MCF 10A (cell line): Measurements from ENCODE around the gene CCDC88C. TPM values are rescaled to one million over a fixed set of nuclear protein-coding genes. Genes with fewer than 3 reads are reported as not detected.

Experiments used
- BruUV-seq: library from RNA; stranded (reverse); fragments of 400-500 nt; replicated peaks from 2 replicates; lab custom pipeline; 2021; lab: Mats Ljungman, UMichigan
- CTCF ChIA-PET: fragments of 300-600 bp; sonication (Branson Sonifier 250); formaldehyde crosslinking; extraction: SDS; loops from one replicate; lab custom pipeline; 2021; ENCODE audit warnings: antibody characterized with exemption, inconsistent platforms; lab: Yijun Ruan, JAX
- POLR2A ChIA-PET: fragments of 300-600, 350-650 bp; sonication (Branson Sonifier 250); formaldehyde crosslinking; extraction: SDS; loops from one replicate; lab custom pipeline; 2020; ENCODE audit warnings: antibody characterized with exemption, inconsistent platforms; lab: Yijun Ruan, JAX
- DNase-seq: peaks from one replicate; pipeline ENCODE4 v3.0.0-alpha.2; 2018; ENCODE audit not compliant: unreplicated experiment
- H3K27ac Mint-ChIP-seq: one replicate; pipeline ENCODE4 v1.8.0; 2022; ENCODE audit warnings: mild to moderate bottlenecking, low read depth, mixed read lengths; ENCODE audit not compliant: unreplicated experiment
- H3K27me3 Mint-ChIP-seq: one replicate; pipeline ENCODE4 v1.8.0; 2022; ENCODE audit warnings: mixed read lengths; ENCODE audit not compliant: insufficient read depth, unreplicated experiment
- H3K36me3 Mint-ChIP-seq: one replicate; pipeline ENCODE4 v1.8.0; 2022; ENCODE audit warnings: mild to moderate bottlenecking, moderate library complexity, mixed read lengths; ENCODE audit not compliant: insufficient read depth, unreplicated experiment
- H3K4me1 Mint-ChIP-seq: one replicate; pipeline ENCODE4 v1.8.0; 2022; ENCODE audit warnings: mixed read lengths; ENCODE audit not compliant: insufficient read depth, unreplicated experiment
- H3K4me3 Mint-ChIP-seq: one replicate; pipeline ENCODE4 v1.8.0; 2022; ENCODE audit warnings: mild to moderate bottlenecking, moderate library complexity, mixed read lengths; ENCODE audit not compliant: unreplicated experiment
- H3K9me3 Mint-ChIP-seq: one replicate; pipeline ENCODE4 v1.8.0; 2022; ENCODE audit warnings: mixed read lengths; ENCODE audit not compliant: unreplicated experiment
- intact Hi-C: fragments of 100-400 bp; cut with micrococcal nuclease; formaldehyde crosslinking; loops from 2 replicates; pipeline ENCODE4 v1.14.1; 2022
- total RNA-seq: library from RNA; stranded (reverse); gene quantifications from 2 replicates; pipeline ENCODE4 v1.2.3, GENCODE V29; 2022
- TF ChIP-seq, protein P1 (sequence below): fragments of 200-600 bp; IDR thresholded peaks from one replicate; pipeline ENCODE4 v1.8.0; 2022; ENCODE audit warnings: antibody characterized with exemption, mild to moderate bottlenecking; ENCODE audit not compliant: unreplicated experiment

CCDC88C gene
- total RNA-seq, 1 experiment from 2014 or later: 19.7 TPM

DNA sequence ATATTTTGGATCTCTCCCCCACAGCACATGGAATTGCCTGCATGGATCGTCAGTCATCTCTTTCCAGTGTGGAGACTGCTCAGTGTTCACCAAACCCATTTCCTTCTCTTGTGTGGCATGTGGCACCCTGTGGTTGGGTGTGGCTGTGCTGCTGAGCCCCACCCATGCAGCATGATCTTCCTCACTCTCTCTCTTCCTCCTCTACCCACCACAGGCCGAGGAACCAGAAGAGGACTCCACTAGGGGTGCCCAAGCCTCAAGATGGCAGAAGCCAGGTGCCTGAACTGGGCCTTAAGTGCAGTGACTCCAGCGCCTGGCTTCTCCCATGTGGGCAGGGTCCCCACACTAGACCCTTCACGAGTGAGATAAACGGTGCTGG lies 106.3 kb downstream of the CCDC88C start:
- no peak for DNase-seq
- Mint-ChIP-seq H3K4me1 (peaks cover 3% of the 10 kb centered on the region), H3K36me3 (peaks cover 14% of the 10 kb centered on the region), H3K4me3 (no peak overlapping the region), H3K27ac (no peak overlapping the region), H3K9me3 (no peaks in the 10 kb centered on the region), H3K27me3 (no peaks in the 10 kb centered on the region)
- TF ChIP-seq, protein P1, sequence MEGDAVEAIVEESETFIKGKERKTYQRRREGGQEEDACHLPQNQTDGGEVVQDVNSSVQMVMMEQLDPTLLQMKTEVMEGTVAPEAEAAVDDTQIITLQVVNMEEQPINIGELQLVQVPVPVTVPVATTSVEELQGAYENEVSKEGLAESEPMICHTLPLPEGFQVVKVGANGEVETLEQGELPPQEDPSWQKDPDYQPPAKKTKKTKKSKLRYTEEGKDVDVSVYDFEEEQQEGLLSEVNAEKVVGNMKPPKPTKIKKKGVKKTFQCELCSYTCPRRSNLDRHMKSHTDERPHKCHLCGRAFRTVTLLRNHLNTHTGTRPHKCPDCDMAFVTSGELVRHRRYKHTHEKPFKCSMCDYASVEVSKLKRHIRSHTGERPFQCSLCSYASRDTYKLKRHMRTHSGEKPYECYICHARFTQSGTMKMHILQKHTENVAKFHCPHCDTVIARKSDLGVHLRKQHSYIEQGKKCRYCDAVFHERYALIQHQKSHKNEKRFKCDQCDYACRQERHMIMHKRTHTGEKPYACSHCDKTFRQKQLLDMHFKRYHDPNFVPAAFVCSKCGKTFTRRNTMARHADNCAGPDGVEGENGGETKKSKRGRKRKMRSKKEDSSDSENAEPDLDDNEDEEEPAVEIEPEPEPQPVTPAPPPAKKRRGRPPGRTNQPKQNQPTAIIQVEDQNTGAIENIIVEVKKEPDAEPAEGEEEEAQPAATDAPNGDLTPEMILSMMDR: no peak
- no TSS peak for BruUV-seq
- ChIA-PET POLR2A (no interaction called here), CTCF (no interaction called here)
- intact Hi-C loops: no loop called here

DNA sequence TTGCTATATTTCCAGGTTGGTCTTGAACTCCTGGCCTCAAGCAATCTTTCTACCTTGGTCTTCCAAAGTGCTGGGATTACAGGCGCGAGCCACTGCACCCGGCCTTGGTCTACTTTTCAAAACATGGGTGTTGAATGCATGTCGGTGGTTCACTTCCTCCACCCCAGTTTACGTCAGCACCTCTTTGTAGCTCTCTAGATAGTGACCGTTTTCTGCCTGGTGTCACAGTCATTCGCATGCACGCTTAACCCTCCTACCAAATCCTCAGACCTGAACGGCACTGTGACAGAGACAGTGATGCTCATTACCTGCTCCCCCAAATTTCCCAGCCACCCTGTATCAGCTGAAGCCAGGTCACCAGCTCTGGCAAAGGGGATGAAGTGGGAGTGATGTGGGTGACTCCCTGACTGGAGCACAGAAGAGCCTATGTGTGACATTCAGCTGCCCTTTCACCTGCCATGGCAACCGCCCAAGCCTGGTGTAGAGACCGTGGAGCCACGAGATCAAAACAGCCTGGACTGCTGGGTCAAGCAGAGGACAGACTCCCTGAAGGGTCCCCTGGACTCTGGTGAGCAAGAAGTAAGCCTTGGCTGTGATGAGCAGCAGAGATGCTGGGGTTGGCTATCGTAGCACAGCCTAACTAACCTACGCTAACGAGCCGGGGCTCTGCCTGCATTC lies 106.9 kb downstream of the CCDC88C start:
- no peaks in the 10 kb centered on the region for H3K27me3 Mint-ChIP-seq
- no peak overlapping the region for H3K27ac Mint-ChIP-seq
- intact Hi-C loops: no loop called here
- BruUV-seq: no TSS peak
- TF ChIP-seq, protein P1: no peak
- H3K9me3 Mint-ChIP-seq: no peaks in the 10 kb centered on the region
- peaks cover 14% of the 10 kb centered on the region for H3K36me3 Mint-ChIP-seq
- ChIA-PET CTCF (no interaction called here), POLR2A (no interaction called here)
- H3K4me3 Mint-ChIP-seq: no peak overlapping the region
- no peaks in the 10 kb centered on the region for H3K4me1 Mint-ChIP-seq
- DNase-seq: no peak

DNA sequence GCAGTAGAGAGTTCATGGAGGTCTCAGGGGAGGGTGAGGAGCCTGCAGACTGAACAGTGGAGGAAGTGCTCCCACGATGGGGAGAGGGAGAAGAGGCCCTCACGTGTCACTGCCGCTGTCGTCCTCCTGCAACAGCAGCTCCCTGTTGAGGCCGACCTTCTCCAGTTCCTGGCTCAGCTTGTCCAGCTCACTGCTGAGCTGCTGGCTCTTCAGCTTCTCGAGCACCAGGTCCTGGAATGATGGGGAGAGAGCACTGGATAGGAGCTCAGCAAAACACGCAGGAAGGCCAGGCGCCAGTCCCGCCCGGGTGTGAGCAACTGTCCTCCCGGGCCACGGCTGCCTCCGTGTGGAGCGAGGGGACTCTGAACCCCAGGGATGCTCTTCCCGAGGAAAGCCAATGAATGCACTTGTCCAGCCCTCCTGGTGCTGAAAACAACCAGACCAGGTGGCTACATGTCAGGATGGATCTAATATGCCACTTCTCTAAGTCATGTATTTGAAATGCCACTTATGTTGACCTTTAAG lies 107.8 kb downstream of the CCDC88C start:
- DNase-seq: no peak
- CTCF ChIA-PET: interaction anchor here (0.6 to 1.1 kb wide), 4 partner anchors 13 to 151 kb away, joined by 3 to 12 read pairs (median 4); no protein-coding TSS in a partner anchor
- Mint-ChIP-seq H3K4me1 (no peaks in the 10 kb centered on the region), H3K27me3 (no peaks in the 10 kb centered on the region), H3K4me3 (no peak overlapping the region), H3K36me3 (peaks cover 14% of the 10 kb centered on the region), H3K27ac (no peak overlapping the region), H3K9me3 (no peaks in the 10 kb centered on the region)
- TF ChIP-seq, protein P1: no peak
- BruUV-seq: no TSS peak
- intact Hi-C loops: no loop called here
- POLR2A ChIA-PET: no interaction called here

DNA sequence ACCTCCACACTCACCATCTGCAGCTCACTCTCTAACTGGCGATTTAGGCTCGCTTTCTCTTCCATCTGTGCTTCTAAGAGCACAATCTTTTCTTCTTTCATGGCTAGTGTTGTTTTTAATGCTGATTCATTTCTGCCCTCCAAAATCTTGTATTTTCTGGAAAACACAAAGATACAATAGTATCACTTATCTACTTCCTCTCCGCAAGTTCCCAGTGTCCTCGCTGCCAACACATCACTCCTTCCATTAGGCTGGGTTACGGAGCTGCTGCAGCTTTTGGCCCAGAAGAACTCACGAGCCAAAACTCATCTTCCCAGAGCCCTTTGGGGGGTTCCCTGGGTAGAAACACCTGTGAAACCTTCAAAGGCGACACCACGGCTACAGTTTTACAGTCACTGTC lies 109.3 kb downstream of the CCDC88C start:
- BruUV-seq: no TSS peak
- no peak overlapping the region for H3K4me3 Mint-ChIP-seq
- POLR2A ChIA-PET: no interaction called here

More for the DNA sequence above, 109.3 kb downstream of the CCDC88C start:
- CTCF ChIA-PET: interaction anchor here (0.6 to 1.0 kb wide), 2 partner anchors 15 to 46 kb away, joined by 3 to 4 read pairs; no protein-coding TSS in a partner anchor
- H3K36me3 Mint-ChIP-seq: peaks cover 14% of the 10 kb centered on the region
- H3K27me3 Mint-ChIP-seq: no peaks in the 10 kb centered on the region
- DNase-seq: no peak
- intact Hi-C loops: no loop called here
- no peak overlapping the region for H3K27ac Mint-ChIP-seq
- no peaks in the 10 kb centered on the region for H3K9me3 Mint-ChIP-seq
- H3K4me1 Mint-ChIP-seq: no peaks in the 10 kb centered on the region
- TF ChIP-seq, protein P1: no peak
